PFSK-1 (cell line): ENCODE results near the gene CDR2.

Experiments
- FOXP2 ChIP-seq: optimal IDR thresholded peaks from 2 replicates; pipeline ENCODE3; 2011; ENCODE audit warnings: borderline replicate concordance, control low read depth, inconsistent platforms; ENCODE audit not compliant: insufficient read depth; ENCODE audit errors: extremely low read length, extremely low read depth
- POLR2AphosphoS5 ChIP-seq: IDR thresholded peaks from 2 replicates; pipeline ENCODE4 v1.6.1; 2012; ENCODE audit warnings: low read depth, mild to moderate bottlenecking, control low read depth, low read length, moderate library complexity
- SIN3A ChIP-seq: IDR thresholded peaks from 2 replicates; pipeline ENCODE4 v1.6.1; 2012; ENCODE audit warnings: mild to moderate bottlenecking, low read length, moderate library complexity, borderline replicate concordance; ENCODE audit not compliant: insufficient read depth
- TAF1 ChIP-seq: IDR thresholded peaks from 2 replicates; pipeline ENCODE4 v1.6.1; 2012; ENCODE audit warnings: low read length, control low read depth, borderline replicate concordance; ENCODE audit not compliant: insufficient read depth
- TF ChIP-seq, protein P1 (sequence below), 2 experiments: IDR thresholded peaks; 2 replicates each; pipeline versions ENCODE4 v1.6.1 to v1.8.0; 2011 to 2012; ENCODE audit warnings: low read depth in 2 of 2, low read length in 2 of 2, control low read depth in 1 of 2, inconsistent platforms in 1 of 2, mild to moderate bottlenecking in 1 of 2, moderate library complexity in 1 of 2; ENCODE audit not compliant: insufficient read depth in 1 of 2

The CDR2 gene

DNA sequence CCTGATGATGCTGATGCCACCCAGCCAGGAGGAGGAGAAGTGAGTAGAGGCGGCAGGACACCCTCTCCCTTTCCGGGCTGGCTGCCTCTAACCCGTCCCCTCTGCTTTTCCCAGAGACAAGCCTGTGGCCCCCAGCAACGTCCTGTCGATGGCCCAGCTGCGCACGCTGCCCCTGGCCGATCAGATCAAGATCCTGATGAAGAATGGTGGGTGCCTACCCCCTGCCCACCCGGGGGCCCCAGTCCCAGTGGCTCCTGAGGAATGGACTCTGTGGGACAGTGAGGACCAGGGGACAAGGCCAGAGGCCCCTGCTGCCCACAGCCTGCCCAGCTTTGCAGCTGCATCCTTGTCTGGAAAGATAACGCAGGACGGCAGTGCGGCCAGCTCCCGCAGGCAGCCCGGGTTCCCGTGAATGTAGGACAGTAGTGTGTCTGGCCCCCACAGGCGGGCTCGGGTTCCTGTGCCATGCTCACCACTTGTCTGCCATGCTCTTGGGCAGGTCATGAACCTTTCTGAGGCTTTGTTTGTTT lies 57.4 kb downstream of the CDR2 start:
- TF ChIP-seq FOXP2 (no peak), SIN3A (no peak), TAF1 (no peak), POLR2AphosphoS5 (no peak)
- TF ChIP-seq, protein P1, sequence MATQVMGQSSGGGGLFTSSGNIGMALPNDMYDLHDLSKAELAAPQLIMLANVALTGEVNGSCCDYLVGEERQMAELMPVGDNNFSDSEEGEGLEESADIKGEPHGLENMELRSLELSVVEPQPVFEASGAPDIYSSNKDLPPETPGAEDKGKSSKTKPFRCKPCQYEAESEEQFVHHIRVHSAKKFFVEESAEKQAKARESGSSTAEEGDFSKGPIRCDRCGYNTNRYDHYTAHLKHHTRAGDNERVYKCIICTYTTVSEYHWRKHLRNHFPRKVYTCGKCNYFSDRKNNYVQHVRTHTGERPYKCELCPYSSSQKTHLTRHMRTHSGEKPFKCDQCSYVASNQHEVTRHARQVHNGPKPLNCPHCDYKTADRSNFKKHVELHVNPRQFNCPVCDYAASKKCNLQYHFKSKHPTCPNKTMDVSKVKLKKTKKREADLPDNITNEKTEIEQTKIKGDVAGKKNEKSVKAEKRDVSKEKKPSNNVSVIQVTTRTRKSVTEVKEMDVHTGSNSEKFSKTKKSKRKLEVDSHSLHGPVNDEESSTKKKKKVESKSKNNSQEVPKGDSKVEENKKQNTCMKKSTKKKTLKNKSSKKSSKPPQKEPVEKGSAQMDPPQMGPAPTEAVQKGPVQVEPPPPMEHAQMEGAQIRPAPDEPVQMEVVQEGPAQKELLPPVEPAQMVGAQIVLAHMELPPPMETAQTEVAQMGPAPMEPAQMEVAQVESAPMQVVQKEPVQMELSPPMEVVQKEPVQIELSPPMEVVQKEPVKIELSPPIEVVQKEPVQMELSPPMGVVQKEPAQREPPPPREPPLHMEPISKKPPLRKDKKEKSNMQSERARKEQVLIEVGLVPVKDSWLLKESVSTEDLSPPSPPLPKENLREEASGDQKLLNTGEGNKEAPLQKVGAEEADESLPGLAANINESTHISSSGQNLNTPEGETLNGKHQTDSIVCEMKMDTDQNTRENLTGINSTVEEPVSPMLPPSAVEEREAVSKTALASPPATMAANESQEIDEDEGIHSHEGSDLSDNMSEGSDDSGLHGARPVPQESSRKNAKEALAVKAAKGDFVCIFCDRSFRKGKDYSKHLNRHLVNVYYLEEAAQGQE (IDR thresholded peaks at IDR 0.05; ENCODE audit: insufficient read depth in 1 of 2, low read depth in 2 of 2, low read length in 2 of 2), result no peak

DNA sequence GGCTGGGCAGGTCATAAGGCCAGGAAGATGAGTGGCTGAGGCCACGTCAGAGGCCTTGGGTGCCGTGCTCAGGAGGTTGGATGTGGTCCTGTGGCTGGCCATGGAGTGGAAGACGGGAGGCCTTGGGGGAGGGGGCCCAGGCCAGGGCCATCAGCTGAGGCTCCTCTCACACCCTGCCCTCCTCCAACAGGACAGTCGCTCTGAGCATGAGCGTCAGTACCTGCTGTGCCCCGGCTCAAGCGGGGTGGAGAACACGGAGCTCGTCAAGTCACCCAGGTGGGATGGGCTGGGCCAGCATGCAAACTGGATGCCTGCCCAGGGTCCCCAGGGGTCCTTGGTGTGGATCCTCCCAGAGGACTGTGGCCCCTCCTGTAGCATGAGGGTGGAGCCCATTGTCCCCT lies 58.0 kb downstream of the CDR2 start:
- TF ChIP-seq FOXP2 (no peak), TAF1 (no peak)
- TF ChIP-seq, protein P1 (IDR thresholded peaks at IDR 0.05; ENCODE audit: insufficient read depth in 1 of 2, low read depth in 2 of 2, low read length in 2 of 2), result no peak

DNA sequence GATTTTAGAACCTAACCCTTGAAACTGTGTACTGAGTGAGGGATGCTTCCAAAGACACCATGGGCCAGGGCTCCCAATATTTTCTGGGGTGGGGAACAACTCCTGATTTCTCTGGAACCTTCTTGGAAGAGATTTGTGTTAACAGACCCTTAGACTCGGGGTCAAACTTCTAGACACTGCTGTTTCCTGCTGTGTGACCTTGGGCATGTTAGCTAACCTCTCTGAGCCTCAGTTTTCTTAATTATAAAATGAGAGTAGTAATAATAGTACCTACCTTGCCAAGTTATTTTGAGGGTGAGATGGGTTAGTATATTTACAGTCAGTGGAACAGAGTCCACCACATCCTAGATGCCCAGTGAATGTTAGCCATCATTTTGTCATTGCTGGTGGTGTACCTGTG lies 58.4 kb downstream of the CDR2 start:
- TF ChIP-seq SIN3A (no peak), TAF1 (no peak), FOXP2 (no peak), POLR2AphosphoS5 (no peak)
- TF ChIP-seq, protein P1 (IDR thresholded peaks at IDR 0.05; ENCODE audit: insufficient read depth in 1 of 2, low read depth in 2 of 2, low read length in 2 of 2), result no peak

DNA sequence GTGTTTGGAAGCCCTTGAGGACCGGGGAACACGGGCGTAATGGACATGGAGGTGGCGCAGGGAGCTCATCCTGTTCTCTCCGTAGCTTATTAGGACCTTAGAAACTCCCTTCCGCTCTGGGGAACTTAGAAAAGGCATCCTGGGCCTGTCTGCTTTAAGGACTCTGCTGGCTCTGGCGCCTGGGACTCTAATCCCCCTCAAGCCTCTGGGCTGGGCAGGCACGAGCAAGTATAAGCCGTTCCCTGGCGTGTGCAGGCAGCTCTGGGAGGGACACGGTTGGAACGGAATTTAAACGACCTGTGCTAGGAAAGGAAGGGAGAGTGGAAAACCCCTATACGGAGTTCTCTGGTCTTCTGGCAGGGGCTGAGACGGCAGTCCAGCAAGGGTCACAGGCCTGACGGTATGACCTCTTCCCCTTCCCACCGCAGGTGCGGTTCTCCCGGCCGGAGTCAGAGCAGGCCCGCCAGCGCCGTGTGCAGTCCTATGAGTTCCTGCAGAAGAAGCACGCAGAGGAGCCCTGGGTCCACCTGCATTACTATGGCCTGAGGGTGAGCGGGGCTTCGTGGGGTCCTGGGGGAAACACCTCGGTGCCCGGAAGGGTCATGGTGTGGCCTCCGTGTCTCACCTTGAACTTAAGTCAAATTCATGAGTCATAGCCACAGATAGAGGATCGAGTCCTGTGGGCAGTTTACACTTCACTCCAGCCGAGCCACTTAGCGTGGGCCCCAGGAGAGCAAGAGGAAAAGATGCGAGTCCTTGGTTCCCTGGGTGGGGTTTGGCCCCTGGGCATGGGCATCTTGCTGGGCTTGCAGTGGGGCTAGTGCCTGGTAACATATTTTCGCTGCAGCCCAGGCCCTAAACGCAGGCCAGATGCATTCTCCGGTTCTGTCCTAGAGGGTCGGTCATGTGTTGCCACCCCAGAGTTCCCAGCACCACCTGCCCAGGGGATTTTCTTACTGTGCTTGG lies 59.5 kb downstream of the CDR2 start:
- TF ChIP-seq POLR2AphosphoS5, result 0 out of 2 replicates have a peak, but pooled peaks have one; percentile 20
- TF ChIP-seq, protein P1 (IDR thresholded peaks at IDR 0.05; ENCODE audit: insufficient read depth in 1 of 2, low read depth in 2 of 2, low read length in 2 of 2), result no peak
